Activated CD8-positive, alpha-beta T cell treated with anti-CD3 and anti-CD28 coated beads, Interleukin-2, amount 10 ng/mL, durations not matched to agents 7 days and 5 days (primary cell): Measurements from ENCODE around the gene PAQR9. TPM values are rescaled to one million over a fixed set of nuclear protein-coding genes. Genes with fewer than 3 reads are reported as not detected.

Experiments
- ATAC-seq: fragments of 150-1000 bp; cut with Tn5 transposase; one replicate; pipeline ENCODE4 v1.10.0; 2021; ENCODE audit warnings: moderate library complexity
- CTCF ChIA-PET: fragments of 350-600 bp; sonication (Branson Sonifier 250); formaldehyde crosslinking; loops from one replicate; lab custom pipeline; 2021; ENCODE audit warnings: antibody characterized with exemption; lab: Charles Lee
- POLR2A ChIA-PET: fragments of 350-600 bp; sonication (Branson Sonifier 250); formaldehyde crosslinking; loops from one replicate; lab custom pipeline; 2021; ENCODE audit warnings: antibody characterized with exemption; lab: Charles Lee
- DNase-seq: peaks from one replicate; pipeline ENCODE4 v3.0.0-alpha.2; 2020
- H3K27ac Mint-ChIP-seq: one replicate; pipeline ENCODE4 v1.8.0; 2021; ENCODE audit warnings: mild to moderate bottlenecking, mixed read lengths
- H3K27me3 Mint-ChIP-seq: one replicate; pipeline ENCODE4 v1.8.0; 2021; ENCODE audit warnings: low read depth, mixed read lengths
- H3K36me3 Mint-ChIP-seq: one replicate; pipeline ENCODE4 v1.8.0; 2021; ENCODE audit warnings: low read depth, mixed read lengths
- H3K4me1 Mint-ChIP-seq: one replicate; pipeline ENCODE4 v1.8.0; 2021; ENCODE audit warnings: low read depth, mixed read lengths
- H3K4me3 Mint-ChIP-seq: one replicate; pipeline ENCODE4 v1.8.0; 2021; ENCODE audit warnings: mild to moderate bottlenecking, mixed read lengths
- H3K9me3 Mint-ChIP-seq: one replicate; pipeline ENCODE4 v1.8.0; 2022; ENCODE audit warnings: mixed read lengths; ENCODE audit not compliant: insufficient read depth
- total RNA-seq, 2 experiments: library from RNA; stranded (reverse); gene quantifications; one replicate each; pipeline ENCODE4 v1.2.3, GENCODE V29; 2021

PAQR9 gene
- total RNA-seq, 2 experiments from 2014 or later, result not detected

DNA sequence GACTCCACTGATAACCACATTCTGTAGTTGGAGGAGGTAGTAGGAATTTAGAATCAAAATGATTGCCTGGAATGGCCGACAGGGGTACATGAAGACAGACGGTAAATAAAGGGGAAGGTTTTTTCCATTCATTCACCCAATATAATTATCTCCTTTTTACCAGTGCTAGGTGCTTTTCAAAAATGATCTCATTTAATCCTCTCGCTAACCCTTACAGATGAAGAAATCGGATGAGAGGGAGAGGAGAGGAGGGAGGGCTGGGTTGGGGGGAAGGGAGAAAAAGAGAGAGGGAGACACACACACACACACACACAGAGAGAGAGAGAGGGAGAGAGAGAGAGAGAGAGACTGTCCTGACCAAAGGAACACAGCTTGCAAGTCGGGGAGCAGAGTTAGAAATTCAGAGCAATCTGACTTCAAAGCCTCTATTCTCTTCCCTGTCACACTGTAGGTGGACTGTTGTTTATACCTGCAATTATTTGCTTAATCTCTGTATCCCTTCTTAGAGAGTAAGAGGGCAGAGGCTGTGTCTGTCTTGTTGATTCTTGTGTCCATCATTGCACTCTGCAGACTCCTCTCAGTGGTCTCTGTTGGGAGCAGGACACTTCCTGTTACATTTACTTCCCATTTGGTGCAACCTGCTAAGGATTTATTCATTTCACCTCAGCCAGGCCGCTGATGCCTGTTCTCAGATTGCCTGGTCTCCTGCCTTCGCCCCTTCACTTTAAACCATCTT is 18.7 kb upstream of the PAQR9 start:
- POLR2A ChIA-PET, result no interaction called here
- Mint-ChIP-seq H3K4me1 (no peaks in the 10 kb centered on the region), H3K9me3 (no peaks in the 10 kb centered on the region), H3K27ac (no peak overlapping the region), H3K36me3 (no peaks in the 10 kb centered on the region), H3K4me3 (no peak overlapping the region), H3K27me3 (peaks cover 28% of the 10 kb centered on the region)
- no peak for ATAC-seq
- CTCF ChIA-PET, result interaction anchor here (1.0 to 1.6 kb wide), 3 partner anchors 8 to 15 kb away, joined by 3 to 7 read pairs (median 5); no protein-coding TSS in a partner anchor
- DNase-seq, result no peak

DNA sequence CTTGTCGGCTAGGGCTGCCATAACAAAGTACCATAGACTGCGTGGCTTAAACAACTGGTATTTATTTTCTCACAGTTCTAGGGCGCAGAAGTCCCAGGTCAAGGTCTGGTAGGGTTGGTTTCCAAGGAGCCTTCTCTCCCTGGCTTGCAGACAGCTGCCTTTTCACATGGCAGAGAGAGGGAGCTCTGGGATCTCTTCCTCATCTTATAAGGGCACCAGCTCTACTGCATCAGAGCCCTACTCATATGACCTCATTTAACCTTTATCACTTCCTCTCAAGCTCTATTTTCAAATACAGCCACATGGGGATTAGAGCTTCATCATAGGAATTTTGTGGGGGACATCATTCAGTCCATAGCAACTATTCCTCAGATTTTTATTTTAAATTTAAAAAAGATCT is 17.6 kb upstream of the PAQR9 start:
- CTCF ChIA-PET, result interaction anchor here (0.8 to 1.6 kb wide), 5 partner anchors 10 to 153 kb away, joined by 3 to 7 read pairs (median 4); partner anchors contain the start of gene U2SURP
- Mint-ChIP-seq H3K27me3 (peaks cover 30% of the 10 kb centered on the region), H3K27ac (no peak overlapping the region), H3K36me3 (no peaks in the 10 kb centered on the region), H3K4me1 (no peaks in the 10 kb centered on the region), H3K9me3 (no peaks in the 10 kb centered on the region), H3K4me3 (no peak overlapping the region)
- no peak for ATAC-seq
- no peak for DNase-seq
- POLR2A ChIA-PET, result no interaction called here

DNA sequence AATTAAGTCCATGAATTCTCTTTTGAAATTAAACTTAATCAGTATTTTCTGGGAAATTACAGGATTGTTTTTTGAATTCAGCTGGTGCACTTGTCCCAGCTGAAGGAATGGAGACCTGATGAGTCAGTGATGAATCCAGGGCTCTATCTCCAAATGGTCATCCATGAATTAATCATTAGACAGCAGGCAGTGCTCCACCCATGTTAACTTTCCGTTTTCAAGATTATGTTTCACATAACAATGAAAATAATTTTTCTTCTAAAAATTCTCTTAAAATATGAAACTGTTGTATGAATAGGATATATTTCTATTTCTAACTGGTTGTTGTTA is 13.9 kb upstream of the PAQR9 start:
- no peaks in the 10 kb centered on the region for H3K4me1 Mint-ChIP-seq
- no peak for DNase-seq
- no peak for ATAC-seq
- CTCF ChIA-PET, result interaction anchor here (1.0 kb wide), 1 partner anchor 77 kb away, joined by 3 read pairs; no protein-coding TSS in a partner anchor
- H3K4me3 Mint-ChIP-seq, result no peak overlapping the region
- peaks cover 25% of the 10 kb centered on the region for H3K27me3 Mint-ChIP-seq
- no peak overlapping the region for H3K27ac Mint-ChIP-seq
- H3K9me3 Mint-ChIP-seq, result no peaks in the 10 kb centered on the region
- POLR2A ChIA-PET, result no interaction called here
- no peaks in the 10 kb centered on the region for H3K36me3 Mint-ChIP-seq

GRCh38 chr3:142976621-142977398 is 13.3 kb upstream of the PAQR9 start:
- Mint-ChIP-seq H3K4me3 (no peak overlapping the region), H3K27ac (no peak overlapping the region), H3K36me3 (no peaks in the 10 kb centered on the region), H3K4me1 (no peaks in the 10 kb centered on the region), H3K9me3 (no peaks in the 10 kb centered on the region), H3K27me3 (peaks cover 23% of the 10 kb centered on the region)
- ATAC-seq (no peak), DNase-seq (no peak)
- POLR2A ChIA-PET, result no interaction called here
- CTCF ChIA-PET, result interaction anchor here (1.0 kb wide), 1 partner anchor 76 kb away, joined by 3 read pairs; no protein-coding TSS in a partner anchor

DNA sequence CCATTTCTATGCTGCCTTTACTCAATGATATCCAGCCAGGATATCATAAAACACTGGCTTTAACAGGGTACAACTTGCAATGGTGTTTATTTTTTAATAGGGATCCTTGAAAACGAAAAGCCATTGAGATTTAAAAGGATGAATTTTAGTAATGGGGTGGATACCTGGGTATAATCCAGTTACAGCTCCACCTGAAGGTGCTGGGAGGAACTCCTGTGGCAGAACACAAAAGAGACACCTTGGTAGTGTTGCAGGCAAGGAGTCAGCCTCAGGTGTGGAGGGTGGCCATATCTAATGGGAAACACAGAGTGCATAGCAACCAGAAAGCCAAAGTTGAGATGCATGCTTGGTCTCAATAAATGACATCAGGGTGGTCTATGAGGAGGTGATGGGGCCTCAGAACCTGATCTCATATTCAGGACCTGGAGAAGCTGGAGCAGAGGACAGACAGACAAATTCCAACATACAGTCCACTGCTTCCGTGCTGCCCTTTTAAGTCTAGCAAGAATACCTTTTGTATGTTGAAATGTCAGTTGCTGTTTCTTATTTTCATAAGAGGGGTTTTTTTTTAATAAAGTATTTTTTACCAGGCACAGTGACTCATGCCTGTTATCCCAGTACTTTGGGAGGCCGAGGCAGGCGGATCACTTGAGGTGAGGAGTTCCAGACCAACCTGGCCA is 12.0 kb upstream of the PAQR9 start:
- H3K4me3 Mint-ChIP-seq, result no peak overlapping the region
- no peaks in the 10 kb centered on the region for H3K4me1 Mint-ChIP-seq
- H3K9me3 Mint-ChIP-seq, result no peaks in the 10 kb centered on the region
- H3K27ac Mint-ChIP-seq, result no peak overlapping the region
- peaks cover 25% of the 10 kb centered on the region for H3K27me3 Mint-ChIP-seq
- DNase-seq (no peak), ATAC-seq (no peak)
- CTCF ChIA-PET, result interaction anchor here (0.9 kb wide), 1 partner anchor 146 kb away, joined by 3 read pairs; no protein-coding TSS in a partner anchor
- POLR2A ChIA-PET, result no interaction called here
- H3K36me3 Mint-ChIP-seq, result no peaks in the 10 kb centered on the region

- Mint-ChIP-seq H3K27me3 (peaks cover 20% of the 10 kb centered on the region), H3K9me3 (no peaks in the 10 kb centered on the region), H3K4me1 (no peaks in the 10 kb centered on the region), H3K27ac (no peak overlapping the region), H3K4me3 (no peak overlapping the region), H3K36me3 (no peaks in the 10 kb centered on the region)
- POLR2A ChIA-PET, result no interaction called here
- CTCF ChIA-PET, result no interaction called here
- no peak for DNase-seq
- ATAC-seq, result no peak
Observed at GRCh38 chr3:142973217-142974009, 9.9 kb upstream of the PAQR9 start.

DNA sequence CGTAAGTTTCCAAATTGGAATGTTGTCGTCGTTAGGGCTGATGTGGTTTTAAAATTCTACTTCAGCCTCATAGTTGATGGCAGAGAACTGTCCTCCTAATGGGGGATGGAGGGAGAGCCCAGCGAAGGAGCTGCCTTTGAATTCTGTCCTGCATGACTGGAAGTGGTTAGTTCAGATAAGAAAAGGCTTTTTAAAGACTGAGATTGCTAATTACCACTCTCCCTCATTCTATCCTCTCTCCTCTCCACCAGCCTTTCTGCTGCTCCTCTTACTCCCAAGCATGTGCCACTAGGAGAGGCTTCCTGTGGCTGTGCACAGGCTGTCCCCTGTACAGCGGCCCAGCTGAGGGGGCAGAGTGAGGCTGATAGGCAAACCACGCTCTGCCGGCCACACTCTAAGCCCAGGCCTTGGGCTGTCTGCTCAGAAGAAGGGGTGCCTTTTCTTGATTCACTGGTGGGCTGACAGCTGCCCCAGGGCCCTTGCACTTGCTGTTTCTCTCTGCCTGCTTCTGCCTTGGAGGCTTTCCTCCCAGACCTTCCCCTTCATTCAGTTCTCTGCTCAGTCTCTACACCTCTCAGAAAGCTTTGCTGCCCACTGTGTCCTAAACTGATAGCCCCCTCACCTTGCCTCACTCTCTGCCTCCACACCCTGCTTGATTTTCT is 8.7 kb upstream of the PAQR9 start:
- Mint-ChIP-seq H3K4me1 (no peaks in the 10 kb centered on the region), H3K27me3 (peaks cover 26% of the 10 kb centered on the region), H3K27ac (no peak overlapping the region), H3K36me3 (no peaks in the 10 kb centered on the region), H3K4me3 (no peak overlapping the region), H3K9me3 (no peaks in the 10 kb centered on the region)
- CTCF ChIA-PET, result no interaction called here
- no peak for ATAC-seq
- DNase-seq, result no peak
- POLR2A ChIA-PET, result no interaction called here

- ChIA-PET CTCF (no interaction called here), POLR2A (interaction anchor here (0.6 kb wide), 1 partner anchor 1199 kb away, joined by 3 read pairs; no protein-coding TSS in a partner anchor)
- DNase-seq, result no peak
- Mint-ChIP-seq H3K4me1 (no peaks in the 10 kb centered on the region), H3K4me3 (no peak overlapping the region), H3K27me3 (peaks cover 25% of the 10 kb centered on the region), H3K27ac (no peak overlapping the region), H3K9me3 (no peaks in the 10 kb centered on the region), H3K36me3 (no peaks in the 10 kb centered on the region)
- ATAC-seq, result no peak
Observed at GRCh38 chr3:142971431-142971830, 8.0 kb upstream of the PAQR9 start.

DNA sequence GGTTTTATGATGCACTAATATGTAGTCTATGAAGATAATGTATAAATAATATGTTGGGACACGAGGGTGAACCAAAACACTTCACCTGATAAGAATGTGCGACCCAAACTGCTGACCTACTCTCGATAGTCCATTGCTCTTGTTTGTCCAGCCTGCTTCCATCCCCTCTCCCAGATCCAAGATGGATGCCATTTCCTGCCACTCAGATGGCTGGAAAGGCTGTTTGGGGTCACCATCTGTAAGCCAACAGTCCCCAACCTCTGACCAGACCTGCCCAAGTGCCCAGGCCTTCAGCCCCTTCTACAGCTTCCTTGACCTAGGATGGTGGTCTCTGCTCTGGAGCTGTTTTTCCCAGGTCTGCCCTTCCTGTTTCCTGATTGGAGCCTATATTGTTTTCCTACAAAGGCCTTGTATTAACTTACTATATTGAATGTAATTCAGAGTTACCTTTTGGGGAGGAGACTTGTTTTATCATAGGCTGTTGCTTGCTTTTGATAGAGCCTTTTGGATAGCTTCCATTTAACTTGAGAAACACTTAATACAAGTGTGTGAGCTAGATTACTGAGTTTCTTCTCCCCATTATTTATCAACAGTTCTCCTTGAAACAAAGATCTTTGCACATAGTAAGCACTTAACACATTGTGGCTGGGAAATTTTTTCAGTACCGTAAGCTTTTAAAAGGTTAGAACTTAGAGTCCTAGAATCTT is 5.0 kb upstream of the PAQR9 start:
- ChIA-PET POLR2A (no interaction called here), CTCF (no interaction called here)
- Mint-ChIP-seq H3K9me3 (no peaks in the 10 kb centered on the region), H3K4me3 (no peak overlapping the region), H3K36me3 (no peaks in the 10 kb centered on the region), H3K27ac (no peak overlapping the region), H3K27me3 (peaks cover 43% of the 10 kb centered on the region), H3K4me1 (no peaks in the 10 kb centered on the region)
- DNase-seq, result no peak
- ATAC-seq, result no peak

- H3K27ac Mint-ChIP-seq, result no peak overlapping the region
- peaks cover 2% of the 10 kb centered on the region for H3K36me3 Mint-ChIP-seq
- POLR2A ChIA-PET, result no interaction called here
- peaks cover 7% of the 10 kb centered on the region for H3K4me1 Mint-ChIP-seq
- CTCF ChIA-PET, result no interaction called here
- DNase-seq, result no peak
- H3K27me3 Mint-ChIP-seq, result peaks cover 49% of the 10 kb centered on the region
- ATAC-seq, result no peak
- no peaks in the 10 kb centered on the region for H3K9me3 Mint-ChIP-seq
- no peak overlapping the region for H3K4me3 Mint-ChIP-seq
Observed at GRCh38 chr3:142966808-142967207, 3.3 kb upstream of the PAQR9 start.
